ENCODE data around the gene NCR3LG1. TPM values are rescaled to one million over a fixed set of nuclear protein-coding genes. Genes with fewer than 3 reads are reported as not detected.

Gene NCR3LG1
- polyA plus RNA-seq, 1 donor (not counting 4 experiments of a cell fraction or from before 2014, with no cell fraction given), result 3.9 TPM

DNA sequence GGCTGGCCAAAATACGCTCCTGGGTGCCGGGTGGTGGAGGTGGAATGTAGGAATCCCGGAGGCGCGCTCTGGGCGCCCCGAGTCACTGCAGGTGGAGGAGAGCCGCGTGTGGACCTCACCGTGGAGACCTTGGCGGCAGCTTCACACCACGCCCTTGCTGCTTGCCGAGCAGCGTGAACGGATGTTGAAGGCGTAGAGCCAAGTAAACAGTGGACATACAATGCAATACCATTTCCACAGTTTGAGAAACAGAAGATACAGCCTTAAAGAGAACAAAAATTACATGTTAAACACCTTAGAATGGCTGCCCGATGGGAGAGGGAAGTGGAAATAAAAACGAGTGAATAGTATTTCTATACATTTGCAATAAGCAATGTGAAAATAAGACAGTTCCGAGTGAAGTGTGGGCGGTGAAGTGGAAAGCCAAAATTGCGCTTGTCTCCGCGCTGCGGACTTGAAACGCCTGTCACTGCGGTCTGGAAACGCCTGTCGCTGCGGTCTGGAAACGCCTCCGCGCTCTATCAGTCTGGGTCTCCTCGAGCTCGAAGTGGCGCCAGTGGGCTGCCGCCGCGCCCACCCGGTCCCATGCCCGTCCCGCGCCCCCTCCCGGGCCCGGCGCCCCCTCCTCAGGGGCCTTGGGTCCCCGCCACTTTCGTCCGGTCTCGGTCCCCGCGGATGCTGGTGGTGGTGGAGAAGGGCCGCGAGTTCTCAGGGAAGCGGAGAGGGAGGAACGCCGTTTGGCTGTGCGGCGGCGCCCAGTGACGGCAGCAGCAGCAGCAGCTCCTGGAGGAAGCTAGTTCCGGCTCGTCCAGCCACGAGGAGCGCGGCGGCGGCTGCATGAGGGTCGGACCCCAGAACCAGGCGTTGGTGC is 1.6 kb downstream of the NCR3LG1 start:
- Histone ChIP-seq H3K27ac (ENCODE audit: control insufficient read depth, insufficient read depth, low read length) (peak overlapping the region; percentile 67), H3K4me1 (ENCODE audit: control insufficient read depth, extremely low read depth, insufficient read depth, low read length) (peaks cover 10% of the 10 kb centered on the region), H3K9me1 (ENCODE audit: control insufficient read depth, extremely low read depth, insufficient read depth, low read length) (no peaks in the 10 kb centered on the region), H3K9me3 (ENCODE audit: control insufficient read depth, low read depth, low read length) (no peaks in the 10 kb centered on the region), H2AFZ (ENCODE audit: control insufficient read depth, low read length) (peak overlapping the region; percentile 86), H3K4me3 (ENCODE audit: control insufficient read depth in 2 of 3, extremely low read depth in 1 of 3, insufficient read depth in 2 of 3, low read depth in 1 of 3, low read length in 3 of 3) (peak overlapping the region; percentile 51 to 89 (median 78)), H3K4me2 (ENCODE audit: control insufficient read depth, extremely low read depth, insufficient read depth, low read depth, low read length) (peak overlapping the region; percentile 98), H3K9ac (ENCODE audit: control insufficient read depth, extremely low read depth, insufficient read depth, low read length) (peak overlapping the region; percentile 78), H3K27me3 (ENCODE audit: control insufficient read depth, extremely low read depth, insufficient read depth, low read length) (no peaks in the 10 kb centered on the region), H3K79me2 (ENCODE audit: control insufficient read depth, insufficient read depth, low read length) (no peaks in the 10 kb centered on the region), H4K20me1 (ENCODE audit: control insufficient read depth, extremely low read depth, insufficient read depth, low read length) (no peaks in the 10 kb centered on the region), H3K36me3 (ENCODE audit: control insufficient read depth in 2 of 2, extremely low read depth in 1 of 2, insufficient read depth in 2 of 2, low read length in 2 of 2) (peaks cover 0 to under 1% of the 10 kb centered on the region in 2 experiments)
- dilution Hi-C loops (cut with MboI; ENCODE audit: extremely low pct_ligation_motif_present, low sequenced_read_pairs), result no loop called here
- FAIRE-seq, result no peak
- no peak for DNase-seq (ENCODE audit: low read depth, low spot score)
- TF ChIP-seq CTCF (optimal IDR thresholded peaks at IDR 0.05 in 1 of 3, IDR thresholded peaks at IDR 0.05 in 1 of 3, conservative IDR thresholded peaks at IDR 0.05 in 1 of 3; ENCODE audit: extremely low read depth in 1 of 3, insufficient read depth in 2 of 3, low read length in 3 of 3) (no peak), EZH2 (IDR thresholded peaks at IDR 0.05; ENCODE audit: low read length) (no peak)

DNA sequence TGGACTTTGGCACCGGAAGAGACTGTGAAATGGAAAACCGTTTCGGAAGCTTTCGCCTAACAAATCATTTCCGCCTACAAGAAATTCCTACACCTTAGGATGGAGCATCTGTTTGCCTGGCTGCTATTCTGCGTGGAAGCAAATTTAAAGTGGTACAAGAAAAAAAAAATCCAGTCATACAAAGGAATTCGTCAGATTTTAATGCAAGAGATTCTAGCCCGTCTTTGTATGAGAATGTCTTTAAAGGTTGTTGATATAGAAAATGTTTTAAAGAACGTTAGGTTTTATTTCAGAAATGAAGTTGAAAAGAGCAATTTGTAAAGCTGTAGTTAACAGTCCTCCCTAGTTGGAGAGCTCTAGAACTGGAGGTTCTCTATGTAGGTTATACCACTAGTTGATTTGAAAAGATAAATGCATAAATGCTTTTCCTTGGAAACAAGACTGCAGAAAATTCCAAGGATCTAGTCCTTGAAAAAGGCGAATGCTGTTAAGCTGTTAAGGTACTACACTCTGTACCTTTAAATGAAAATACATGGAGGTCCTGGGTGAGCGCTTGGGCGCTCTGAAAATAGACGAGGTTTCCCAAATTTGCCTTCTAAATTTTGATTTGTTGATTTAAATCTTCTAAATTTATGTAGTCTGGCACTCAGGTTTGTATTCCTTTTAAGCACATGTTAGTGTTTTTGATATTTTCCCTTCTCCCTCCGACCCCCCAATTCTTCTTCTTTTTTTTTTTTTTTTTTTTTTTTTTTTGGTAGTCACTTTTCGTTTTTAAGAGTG is 2.4 kb downstream of the NCR3LG1 start:
- no peaks in the 10 kb centered on the region for H4K20me1 ChIP-seq (ENCODE audit: control insufficient read depth, extremely low read depth, insufficient read depth, low read length)
- DNase-seq (ENCODE audit: low read depth, low spot score), result no peak

More for the DNA sequence above, 2.4 kb downstream of the NCR3LG1 start:
- Histone ChIP-seq H3K79me2 (ENCODE audit: control insufficient read depth, insufficient read depth, low read length) (no peaks in the 10 kb centered on the region), H3K27me3 (ENCODE audit: control insufficient read depth, extremely low read depth, insufficient read depth, low read length) (no peaks in the 10 kb centered on the region), H3K36me3 (ENCODE audit: control insufficient read depth in 2 of 2, extremely low read depth in 1 of 2, insufficient read depth in 2 of 2, low read length in 2 of 2) (peaks cover 0 to 2% of the 10 kb centered on the region in 2 experiments), H3K4me3 (ENCODE audit: control insufficient read depth in 2 of 3, extremely low read depth in 1 of 3, insufficient read depth in 2 of 3, low read depth in 1 of 3, low read length in 3 of 3) (peak overlapping the region; percentile 51 to 89 (median 78)), H3K9ac (ENCODE audit: control insufficient read depth, extremely low read depth, insufficient read depth, low read length) (peak overlapping the region; percentile 78), H3K4me1 (ENCODE audit: control insufficient read depth, extremely low read depth, insufficient read depth, low read length) (peaks cover 10% of the 10 kb centered on the region), H3K9me3 (ENCODE audit: control insufficient read depth, low read depth, low read length) (no peaks in the 10 kb centered on the region), H3K4me2 (ENCODE audit: control insufficient read depth, extremely low read depth, insufficient read depth, low read depth, low read length) (peak overlapping the region; percentile 98), H3K27ac (ENCODE audit: control insufficient read depth, insufficient read depth, low read length) (peak overlapping the region; percentile 67), H3K9me1 (ENCODE audit: control insufficient read depth, extremely low read depth, insufficient read depth, low read length) (no peaks in the 10 kb centered on the region), H2AFZ (ENCODE audit: control insufficient read depth, low read length) (peak overlapping the region; percentile 86)
- TF ChIP-seq EZH2 (IDR thresholded peaks at IDR 0.05; ENCODE audit: low read length) (no peak), CTCF (optimal IDR thresholded peaks at IDR 0.05 in 1 of 3, IDR thresholded peaks at IDR 0.05 in 1 of 3, conservative IDR thresholded peaks at IDR 0.05 in 1 of 3; ENCODE audit: extremely low read depth in 1 of 3, insufficient read depth in 2 of 3, low read length in 3 of 3) (no peak)
- dilution Hi-C loops (cut with MboI; ENCODE audit: extremely low pct_ligation_motif_present, low sequenced_read_pairs), result no loop called here
- no peak for FAIRE-seq

All from keratinocyte (primary cell).